ACHN (cell line): ENCODE data around the gene ABCA12.

Source experiments
- DNase-seq: peaks from one replicate; pipeline ENCODE4 v3.0.0-alpha.2; 2015
- in situ Hi-C: cut with HindIII; loops from 2 replicates; pipeline ENCODE4 v1.10.0; 2017; ENCODE audit warnings: low sequenced_read_pairs, low pct_ligation_motif_present, low pct_unique_long_range_greater_than_20kb

The ABCA12 gene

GRCh38 chr2:215140166-215140707 lies 1.8 kb upstream of the ABCA12 start:
- no peak for DNase-seq
- in situ Hi-C loops, result no loop called here

GRCh38 chr2:215137741-215138340 lies 585 bp downstream of the ABCA12 start:
- DNase-seq, result peak; percentile 66
- in situ Hi-C loops, result no loop called here

GRCh38 chr2:215137329-215137686 lies 1.1 kb downstream of the ABCA12 start:
- in situ Hi-C loops, result no loop called here
- DNase-seq, result no peak

- in situ Hi-C loops, result no loop called here
- DNase-seq, result peak; percentile 11
Measured at GRCh38 chr2:215136669-215137328, 1.6 kb downstream of the ABCA12 start.

GRCh38 chr2:215120401-215120800 lies 18.0 kb downstream of the ABCA12 start:
- in situ Hi-C loops, result no loop called here

GRCh38 chr2:215119847-215120246 lies 18.6 kb downstream of the ABCA12 start:
- DNase-seq, result no peak
- in situ Hi-C loops, result no loop called here

More at GRCh38 chr2:215120401-215120800, 18.0 kb downstream of the ABCA12 start:
- DNase-seq, result no peak

GRCh38 chr2:215110918-215111317 lies 27.5 kb downstream of the ABCA12 start:
- in situ Hi-C loops, result no loop called here
- DNase-seq, result no peak

GRCh38 chr2:215107216-215108056 lies 31.0 kb downstream of the ABCA12 start:
- DNase-seq, result no peak
- in situ Hi-C loops, result no loop called here

GRCh38 chr2:215105607-215106354 lies 32.6 kb downstream of the ABCA12 start:
- no peak for DNase-seq
- in situ Hi-C loops, result no loop called here

- in situ Hi-C loops, result no loop called here
- DNase-seq, result no peak
Measured at GRCh38 chr2:215104226-215104625, 34.2 kb downstream of the ABCA12 start.

GRCh38 chr2:215098875-215099274 lies 39.6 kb downstream of the ABCA12 start:
- in situ Hi-C loops, result no loop called here
- no peak for DNase-seq

GRCh38 chr2:215084080-215084479 lies 54.3 kb downstream of the ABCA12 start:
- in situ Hi-C loops, result no loop called here
- DNase-seq, result no peak

- no peak for DNase-seq
- in situ Hi-C loops, result no loop called here
Measured at GRCh38 chr2:215083146-215083545, 55.3 kb downstream of the ABCA12 start.

- DNase-seq, result no peak
- in situ Hi-C loops, result no loop called here
Measured at GRCh38 chr2:215082446-215082845, 56.0 kb downstream of the ABCA12 start.

- DNase-seq, result no peak
- in situ Hi-C loops, result no loop called here
Measured at GRCh38 chr2:215080545-215080944, 57.9 kb downstream of the ABCA12 start.

- in situ Hi-C loops, result no loop called here
- no peak for DNase-seq
Measured at GRCh38 chr2:215071676-215072075, 66.8 kb downstream of the ABCA12 start.

- in situ Hi-C loops, result no loop called here
- DNase-seq, result no peak
Measured at GRCh38 chr2:215068399-215068798, 70.0 kb downstream of the ABCA12 start.

GRCh38 chr2:215066124-215066523 lies 72.3 kb downstream of the ABCA12 start:
- DNase-seq, result no peak

GRCh38 chr2:215063526-215063925 lies 74.9 kb downstream of the ABCA12 start:
- in situ Hi-C loops, result no loop called here
- DNase-seq, result no peak

More at GRCh38 chr2:215066124-215066523, 72.3 kb downstream of the ABCA12 start:
- in situ Hi-C loops, result no loop called here
